Cardiac septum (tissue), 1 donor: ENCODE measurements around the gene PPP4R3C. TPM values are rescaled to one million over a fixed set of nuclear protein-coding genes. Genes with fewer than 3 reads are reported as not detected.
"Not testable (repeated sequence)": the region's sequence is repeated elsewhere in the genome, so short reads cannot be mapped to it uniquely, and the experiment has no call there.

ENCODE experiments used
- DNase-seq: peaks from one replicate; pipeline ENCODE4 v3.0.0-alpha.2; 2020; ENCODE audit warnings: low spot score
- intact Hi-C: fragments of 100-400 bp; cut with DNase I; formaldehyde crosslinking; loops from one replicate; pipeline ENCODE4 v1.14.0; 2022
- long read RNA-seq: library from polyadenylated mRNA; unstranded; transcript quantifications from one replicate; pipeline ENCODE4 v2.0.0, GENCODE V29; 2021
- total RNA-seq: library from RNA; stranded (reverse); fragmentation: NEBNext Ultra II Directional; extraction: Animal tissue kit (Norgen Biotek cat#: 25700); gene quantifications from one replicate; pipeline ENCODE4 v1.2.1, GENCODE V29; 2021
- donor health status: DM: no; HTN: no; CAD: no.

PPP4R3C gene
- total RNA-seq: not detected
- long read RNA-seq: 0 reads

DNA sequence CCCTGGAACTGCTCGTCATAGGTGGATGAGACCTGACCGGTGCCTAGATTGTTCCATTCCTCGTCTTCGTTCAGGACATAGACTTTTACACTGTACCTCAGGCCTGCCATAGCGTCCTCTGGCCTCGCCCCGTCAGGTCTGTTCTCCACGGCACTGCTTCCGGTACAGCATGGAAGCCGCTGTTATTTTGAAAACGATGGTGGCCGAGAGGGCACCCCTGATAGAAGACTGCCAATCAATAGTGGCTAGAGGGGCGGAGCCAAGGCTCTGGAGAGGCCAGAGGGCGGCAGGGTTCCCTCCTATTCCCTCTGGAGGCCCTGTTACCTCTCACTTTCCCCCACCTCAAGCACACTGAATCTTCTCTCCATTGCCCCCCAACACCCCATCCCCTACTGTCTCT, at the start of gene PPP4R3C:
Gene PPP4R3C (minus strand): TSS at position 155 of the 400 bp plus-strand sequence. CDS start 45 bp downstream, at position 110.
- intact Hi-C loops: no loop called here
- no peak for DNase-seq

DNA sequence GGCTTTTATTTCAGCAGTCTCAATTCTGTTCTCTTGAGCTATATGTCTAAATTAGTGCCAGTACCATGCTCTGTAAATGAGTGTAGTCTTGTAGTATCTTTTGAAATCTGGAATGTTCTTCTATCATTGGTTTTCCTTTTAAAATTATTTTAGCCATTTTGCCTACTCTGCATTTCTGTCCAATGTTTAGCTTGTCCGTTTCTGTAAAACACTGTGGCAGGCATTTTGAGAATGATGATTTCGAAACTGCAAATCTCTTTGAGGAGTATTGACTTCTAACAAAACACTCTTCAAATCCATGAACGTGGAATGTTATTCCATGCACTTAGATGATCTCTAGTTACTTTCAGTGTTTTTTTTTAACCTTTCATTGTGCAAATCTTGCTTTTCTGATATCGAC, 28.3 kb upstream of the PPP4R3C start:
- DNase-seq: no peak
- intact Hi-C loops: no loop called here

DNA sequence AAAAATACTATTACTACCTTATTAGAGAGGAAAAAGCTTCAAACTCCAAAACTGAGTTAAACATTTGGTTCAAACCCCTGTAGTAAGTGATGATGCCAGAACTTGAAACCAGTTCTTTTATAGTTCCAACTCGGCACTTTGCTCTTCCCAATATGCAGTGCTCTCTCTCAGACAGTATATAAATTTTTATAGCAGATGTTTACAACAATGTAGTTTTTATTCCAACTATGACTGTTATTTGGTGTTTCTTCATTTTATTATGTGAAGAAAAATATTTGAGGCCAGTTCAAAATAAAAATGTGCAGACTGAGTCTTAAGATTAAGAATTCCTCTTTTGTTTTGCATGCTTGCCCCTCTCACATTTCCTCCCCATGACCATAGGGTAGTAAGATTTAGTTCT, 2.9 kb upstream of the PPP4R3C start:
- no peak for DNase-seq
- intact Hi-C loops: no loop called here

DNA sequence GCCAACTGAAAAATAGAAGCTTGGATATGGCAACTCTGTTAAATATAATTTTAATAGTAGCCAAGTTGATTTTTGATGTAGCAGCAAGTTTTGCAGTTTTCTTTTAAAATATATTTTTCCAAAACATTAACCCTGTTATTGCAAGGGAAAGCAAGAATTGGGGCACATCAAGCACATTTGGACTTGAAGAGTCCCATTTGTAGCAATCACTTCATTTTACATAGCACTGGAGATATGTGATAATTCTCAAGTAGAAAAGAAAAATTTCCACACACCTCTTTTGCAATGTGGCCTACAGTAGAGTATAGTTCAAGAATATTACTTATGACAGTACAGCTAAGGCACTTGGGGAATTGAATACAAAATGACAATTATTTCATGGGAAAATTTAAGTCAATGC, 1.9 kb upstream of the PPP4R3C start:
- no peak for DNase-seq
- intact Hi-C loops: no loop called here

DNA sequence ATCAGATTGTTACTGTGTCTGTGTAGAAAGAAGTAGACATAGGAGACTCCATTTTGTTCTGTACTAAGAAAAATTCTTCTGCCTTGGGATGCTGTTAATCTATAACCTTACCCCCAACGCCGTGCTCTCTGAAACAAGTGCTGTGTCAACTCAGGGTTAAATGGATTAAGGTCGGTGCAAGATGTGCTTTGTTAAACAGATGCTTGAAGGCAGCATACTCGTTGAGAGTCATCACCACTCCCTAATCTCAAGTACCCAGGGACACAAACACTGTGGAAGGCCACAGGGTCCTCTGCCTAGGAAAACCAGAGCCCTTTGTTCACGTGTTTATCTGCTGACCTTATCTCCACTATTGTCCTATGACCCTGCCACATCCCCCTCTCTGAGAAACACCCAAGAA, 4.0 kb downstream of the PPP4R3C start:
- intact Hi-C loops, DNase-seq: not testable (repeated sequence)

DNA sequence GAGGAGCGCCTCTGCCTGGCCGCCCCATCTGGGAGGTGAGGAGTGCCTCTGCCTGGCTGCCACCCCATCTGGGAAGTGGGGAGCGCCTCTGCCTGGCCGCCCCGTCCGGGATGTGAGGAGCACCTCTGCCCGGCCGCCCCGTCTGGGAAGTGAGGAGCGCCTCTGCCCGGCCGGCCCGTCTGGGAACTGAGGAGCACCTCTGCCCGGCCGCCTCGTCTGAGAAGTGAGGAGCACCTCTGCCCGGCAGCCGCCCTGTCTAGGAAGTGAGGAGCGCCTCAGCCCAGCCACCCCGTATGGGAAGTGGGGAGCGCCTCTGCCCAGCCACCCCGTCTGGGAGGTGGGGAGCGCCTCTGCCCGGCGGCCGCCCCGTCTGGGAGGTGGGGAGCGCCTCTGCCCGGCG, 4.6 kb downstream of the PPP4R3C start:
- DNase-seq, intact Hi-C loops: not testable (repeated sequence)

DNA sequence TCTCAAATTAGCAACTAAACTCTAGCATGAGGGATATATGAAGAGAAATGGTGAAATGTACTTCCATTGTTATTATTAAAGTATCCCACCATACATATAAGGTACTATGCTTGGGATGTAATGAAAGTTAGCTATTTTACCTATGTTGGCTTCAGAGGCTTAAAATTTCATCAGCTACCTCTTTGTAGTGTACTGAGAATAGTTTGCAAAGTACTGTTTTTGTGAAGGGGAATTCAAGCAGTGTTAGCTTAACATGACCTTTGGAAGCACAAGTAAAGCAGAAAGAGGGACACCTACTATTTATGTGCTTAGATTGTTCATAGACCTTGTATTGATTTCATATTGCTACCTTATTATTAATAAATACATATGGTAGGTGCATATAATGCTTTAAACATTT, 11.8 kb downstream of the PPP4R3C start:
- no peak for DNase-seq
- intact Hi-C loops: no loop called here

DNA sequence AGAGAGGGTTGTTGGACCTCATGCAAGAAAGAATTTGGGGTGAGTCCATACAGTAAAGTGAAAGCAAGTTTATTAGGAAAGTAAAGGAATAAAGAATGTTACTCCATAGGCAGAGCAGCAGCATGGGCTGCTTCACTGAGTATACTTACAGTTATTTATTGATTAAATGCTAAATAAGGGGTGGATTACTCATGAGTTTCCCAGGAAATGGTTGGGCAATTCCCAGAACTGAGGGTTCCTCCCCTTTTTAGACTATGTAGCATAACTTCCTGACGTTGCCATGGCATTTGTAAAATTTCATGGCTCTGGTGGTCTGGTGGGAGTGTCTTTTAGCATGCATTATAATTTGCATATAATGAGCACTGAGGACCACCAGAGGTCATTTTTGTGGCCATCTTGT, 16.7 kb downstream of the PPP4R3C start:
- DNase-seq: no peak
- intact Hi-C loops: no loop called here

DNA sequence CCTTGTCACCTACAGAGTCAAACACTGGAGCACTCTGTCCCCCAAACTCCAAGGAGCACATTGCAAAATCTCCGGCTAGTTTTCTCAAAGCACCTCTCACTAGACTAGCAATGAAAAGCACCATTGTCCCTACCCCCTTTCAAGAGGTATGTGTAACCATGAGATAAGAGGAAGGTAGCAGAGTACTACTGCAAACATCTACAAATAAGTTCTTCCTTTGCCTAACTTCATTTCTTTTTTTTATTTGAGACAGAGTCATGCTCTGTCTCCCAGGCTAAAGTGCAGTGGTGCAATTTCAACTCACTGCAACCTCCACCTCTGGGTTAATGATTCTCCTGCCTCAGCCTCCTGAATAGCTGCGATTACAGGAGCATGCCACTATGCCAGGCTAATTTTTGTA, 17.7 kb downstream of the PPP4R3C start:
- intact Hi-C loops: no loop called here
- DNase-seq: no peak

DNA sequence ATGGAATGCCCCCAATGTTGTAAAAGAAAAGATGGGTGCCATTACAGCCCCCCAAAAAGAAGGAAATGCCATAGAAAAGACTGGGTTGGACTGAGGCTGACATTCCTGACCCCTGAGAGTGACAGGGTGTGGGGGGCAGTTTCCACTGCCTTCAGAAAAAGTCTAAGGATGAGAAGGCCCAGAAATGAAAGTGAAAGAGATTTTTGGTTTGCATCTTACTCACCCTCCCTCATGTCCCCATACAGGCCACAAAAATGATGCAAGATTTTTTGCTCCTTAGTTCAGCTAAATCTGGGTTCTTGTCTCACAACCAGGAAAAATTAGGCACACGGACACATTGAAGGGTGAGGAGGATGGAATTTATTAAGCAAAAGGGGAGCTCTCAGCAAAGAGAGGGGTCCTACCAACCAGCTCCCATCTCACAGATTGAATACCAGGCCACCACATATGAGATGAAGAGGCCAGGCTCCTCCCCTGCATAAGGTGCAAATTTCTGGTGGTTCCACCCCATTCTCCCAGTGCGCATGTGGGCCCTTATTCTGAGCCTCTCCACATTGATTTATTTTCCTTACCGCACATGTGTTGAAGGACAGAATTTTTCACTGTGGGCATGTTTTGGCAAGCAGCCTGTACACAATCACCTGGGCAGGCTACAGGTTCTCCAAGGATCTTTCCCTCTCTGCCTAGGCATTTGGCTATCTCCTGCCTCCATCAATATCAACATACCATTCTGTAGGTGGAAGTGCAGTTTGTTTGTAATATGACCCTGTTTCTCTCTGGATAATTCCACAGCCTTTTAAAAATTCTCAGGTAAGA, 18.8 kb downstream of the PPP4R3C start:
- intact Hi-C loops: no loop called here

DNA sequence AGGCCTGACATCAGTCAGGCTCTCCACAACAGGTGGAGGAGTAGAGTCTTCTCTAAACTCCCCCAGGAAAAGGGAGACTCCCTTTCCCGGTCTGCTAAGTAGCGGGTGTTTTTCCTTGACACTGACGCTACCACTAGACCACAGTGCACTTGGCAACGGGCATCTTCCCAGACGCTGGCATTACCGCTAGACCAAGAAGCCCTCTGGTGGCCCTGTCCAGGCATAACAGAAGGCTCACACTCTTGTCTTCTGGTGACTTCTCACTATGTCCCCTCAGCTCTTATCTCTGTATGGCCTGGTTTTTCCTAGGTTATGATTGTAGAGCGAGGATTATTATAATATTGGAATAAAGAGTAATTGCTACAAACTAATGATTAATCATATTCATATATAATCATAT, 20.7 kb downstream of the PPP4R3C start:
- intact Hi-C loops, DNase-seq: not testable (repeated sequence)

More for the DNA sequence above, 18.8 kb downstream of the PPP4R3C start:
- no peak for DNase-seq

DNA sequence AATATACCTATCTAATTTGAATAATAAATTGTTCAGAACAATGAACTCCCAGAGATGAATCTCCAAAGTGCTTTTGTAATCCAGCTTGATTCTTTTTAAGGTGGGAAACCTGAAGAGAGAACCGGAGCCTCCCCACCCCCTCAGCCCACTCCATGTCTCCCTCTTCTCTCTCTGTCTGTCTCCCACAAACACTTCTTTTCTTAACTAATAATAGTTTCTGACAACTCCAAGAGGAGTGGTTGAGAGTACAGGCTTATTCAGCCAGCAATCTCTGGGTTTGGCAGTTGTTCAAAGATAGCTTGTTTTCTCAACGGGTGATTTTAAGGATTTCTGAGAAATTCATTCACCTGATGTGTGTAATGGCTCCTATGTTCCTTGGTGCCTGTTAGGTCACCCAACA, 23.4 kb downstream of the PPP4R3C start:
- DNase-seq: no peak
- intact Hi-C loops: no loop called here

DNA sequence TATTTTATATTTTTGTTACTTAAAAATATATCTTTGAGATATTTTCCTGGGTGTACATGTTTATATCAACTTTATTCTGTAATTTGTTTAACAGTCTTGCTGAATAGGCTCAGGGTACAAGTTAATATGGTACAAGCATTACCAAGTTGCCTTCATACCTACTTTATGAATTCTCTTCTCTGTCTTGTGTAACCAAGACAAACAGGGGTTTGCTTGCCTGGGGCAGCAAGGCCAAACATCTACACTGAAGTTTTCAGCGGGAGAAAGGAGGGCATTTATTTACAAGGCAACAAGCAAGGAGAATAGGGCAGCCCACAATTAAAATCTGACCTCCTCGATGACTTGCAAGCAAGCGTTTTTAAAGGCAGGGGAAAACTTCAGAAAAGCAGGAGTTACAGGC, 24.2 kb downstream of the PPP4R3C start:
- no peak for DNase-seq
- intact Hi-C loops: no loop called here

DNA sequence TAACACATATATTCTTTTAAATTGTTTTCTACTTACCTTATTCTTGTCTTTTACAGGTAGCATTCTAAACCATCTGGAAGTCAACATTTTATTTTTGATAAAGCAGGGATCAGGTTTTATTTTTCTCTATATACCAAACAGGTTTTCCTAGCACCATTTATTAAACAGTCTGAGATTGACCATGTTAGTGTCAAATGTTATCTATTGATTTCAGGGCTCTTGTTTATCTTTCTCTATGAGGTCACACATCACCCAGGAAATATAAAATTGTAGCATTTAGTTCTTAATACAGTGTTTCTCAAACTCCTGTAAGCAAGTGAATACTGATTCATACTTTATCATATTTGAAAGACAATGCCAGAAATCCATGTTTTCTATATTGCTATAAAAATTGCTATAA, 28.1 kb downstream of the PPP4R3C start:
- DNase-seq: no peak
- intact Hi-C loops: no loop called here

Other genes with a start within 250 kb of the PPP4R3C start
- gene DCAF8L2, start 127.0 kb upstream of the PPP4R3C start, total RNA-seq: not detected